Posterior vena cava (tissue), 2 donors: ENCODE measurements around the gene PKD1. TPM values are rescaled to one million over a fixed set of nuclear protein-coding genes. Genes with fewer than 3 reads are reported as not detected.

Source experiments
- DNase-seq: peaks from one replicate; pipeline ENCODE4 v3.0.0-alpha.2; 2020; ENCODE audit warnings: low spot score
- intact Hi-C, 2 donors: fragments of 100-400 bp; cut with DNase I; formaldehyde crosslinking; loops; one replicate each; pipeline versions ENCODE4 v1.14.1 to v1.14.2; 2022 to 2023
- total RNA-seq, 2 donors: library from RNA; stranded (reverse); fragmentation: NEBNext Ultra II Directional; extraction: Animal tissue kit (Norgen Biotek cat#: 25700); gene quantifications; one replicate each; pipeline ENCODE4 v1.2.1, GENCODE V29; 2021
- donor health status: DM: yes; HTN: yes; CAD: no.
- donor health status: DM: yes; HTN: yes; CAD: no.

PKD1 gene
- total RNA-seq, 2 donors from 2014 or later: 177 to 181 TPM

- intact Hi-C loops: loop anchor here in 1 of 2 donors (10.0 kb wide), 1 partner anchor 1549 kb away; no protein-coding TSS in a partner anchor
- no peak for DNase-seq
Measured at GRCh38 chr16:2085669-2086068, 50.0 kb downstream of the PKD1 start.

GRCh38 chr16:2084895-2085625 is 50.6 kb downstream of the PKD1 start:
- intact Hi-C loops: loop anchor here in 1 of 2 donors (10.0 kb wide), 1 partner anchor 1550 kb away; no protein-coding TSS in a partner anchor
- DNase-seq: no peak

- intact Hi-C loops: loop anchor here in 1 of 2 donors (2.0 to 10.0 kb wide), 2 partner anchors 27 to 1551 kb away; no protein-coding TSS in a partner anchor
- DNase-seq: no peak
Measured at GRCh38 chr16:2083876-2084780, 51.6 kb downstream of the PKD1 start.

GRCh38 chr16:2083409-2083808 is 52.3 kb downstream of the PKD1 start:
- DNase-seq: no peak
- intact Hi-C loops: loop anchor here in 1 of 2 donors (2.0 to 10.0 kb wide), 2 partner anchors 27 to 1551 kb away; no protein-coding TSS in a partner anchor

- DNase-seq: no peak
- intact Hi-C loops: loop anchor here in 1 of 2 donors (2.0 to 10.0 kb wide), 2 partner anchors 26 to 1552 kb away; no protein-coding TSS in a partner anchor
Measured at GRCh38 chr16:2082983-2083364, 52.7 kb downstream of the PKD1 start.

GRCh38 chr16:2082171-2082982 is 53.3 kb downstream of the PKD1 start:
- no peak for DNase-seq
- intact Hi-C loops: loop anchor here in 1 of 2 donors (2.0 to 10.0 kb wide), 2 partner anchors 26 to 1552 kb away; no protein-coding TSS in a partner anchor

- intact Hi-C loops: loop anchor here in 1 of 2 donors (2.0 to 10.0 kb wide), 2 partner anchors 25 to 1553 kb away; no protein-coding TSS in a partner anchor
- DNase-seq: no peak
Measured at GRCh38 chr16:2081201-2082084, 54.3 kb downstream of the PKD1 start.

- intact Hi-C loops: loop anchor here in 1 of 2 donors (10.0 kb wide), 1 partner anchor 1555 kb away; no protein-coding TSS in a partner anchor
- DNase-seq: no peak
Measured at GRCh38 chr16:2079991-2080390, 55.7 kb downstream of the PKD1 start.

GRCh38 chr16:2079311-2079800 is 56.3 kb downstream of the PKD1 start:
- no peak for DNase-seq
- intact Hi-C loops: no loop called here

GRCh38 chr16:2078691-2079090 is 57.0 kb downstream of the PKD1 start:
- no peak for DNase-seq
- intact Hi-C loops: no loop called here

- intact Hi-C loops: no loop called here
Measured at GRCh38 chr16:2078096-2078495, 57.6 kb downstream of the PKD1 start.

GRCh38 chr16:2077696-2078095 is 58.0 kb downstream of the PKD1 start:
- DNase-seq: no peak
- intact Hi-C loops: no loop called here

More at GRCh38 chr16:2078096-2078495, 57.6 kb downstream of the PKD1 start:
- no peak for DNase-seq

- no peak for DNase-seq
- intact Hi-C loops: no loop called here
Measured at GRCh38 chr16:2077016-2077415, 58.7 kb downstream of the PKD1 start.

- DNase-seq: no peak
- intact Hi-C loops: no loop called here
Measured at GRCh38 chr16:2076072-2076865, 59.4 kb downstream of the PKD1 start.

- intact Hi-C loops: no loop called here
Measured at GRCh38 chr16:2075631-2076030, 60.1 kb downstream of the PKD1 start.

GRCh38 chr16:2074071-2074470 is 61.6 kb downstream of the PKD1 start:
- no peak for DNase-seq
- intact Hi-C loops: no loop called here

More at GRCh38 chr16:2075631-2076030, 60.1 kb downstream of the PKD1 start:
- no peak for DNase-seq

- no peak for DNase-seq
- intact Hi-C loops: no loop called here
Measured at GRCh38 chr16:2072926-2073325, 62.8 kb downstream of the PKD1 start.
